Neural progenitor cell (in vitro differentiated cells): ENCODE measurements around the gene PCTP. TPM values are rescaled to one million over a fixed set of nuclear protein-coding genes. Genes with fewer than 3 reads are reported as not detected.

Source experiments
- DNase-seq: peaks from one replicate; pipeline ENCODE4 v3.0.0-alpha.2; 2016; ENCODE audit warnings: low spot score
- H2AFZ ChIP-seq: fragments of 200-600 bp; sonication (generic); replicated peaks from 2 replicates; pipeline ENCODE4 v1.6.1; 2016; ENCODE audit warnings: antibody characterized with exemption
- H3F3A ChIP-seq: fragments of 200-600 bp; sonication (generic); 2 replicates; pipeline ENCODE4 v1.6.1; 2016; ENCODE audit warnings: antibody characterized with exemption, low read depth
- H3K27ac ChIP-seq: fragments of 200-600 bp; sonication (generic); 2 replicates; pipeline ENCODE4 v1.5.1; 2016; ENCODE audit warnings: mild to moderate bottlenecking
- H3K27me3 ChIP-seq: fragments of 200-600 bp; sonication (generic); 2 replicates; pipeline ENCODE4 v1.6.1; 2016; ENCODE audit warnings: mild to moderate bottlenecking, moderate library complexity
- H3K36me3 ChIP-seq: fragments of 200-600 bp; sonication (generic); 2 replicates; pipeline ENCODE4 v1.5.1; 2016
- H3K4me1 ChIP-seq: fragments of 200-600 bp; sonication (generic); 2 replicates; pipeline ENCODE4 v1.6.1; 2016; ENCODE audit warnings: mixed run types
- H3K4me2 ChIP-seq: fragments of 200-600 bp; sonication (generic); 2 replicates; pipeline ENCODE4 v1.6.1; 2016
- H3K4me3 ChIP-seq: fragments of 200-600 bp; sonication (generic); 2 replicates; pipeline ENCODE4 v1.5.1; 2016
- H3K79me2 ChIP-seq: fragments of 200-600 bp; sonication (generic); 2 replicates; pipeline ENCODE4 v1.6.1; 2016; ENCODE audit warnings: low read depth
- H3K9ac ChIP-seq: fragments of 200-600 bp; sonication (generic); 2 replicates; pipeline ENCODE4 v1.6.1; 2016
- H3K9me3 ChIP-seq: fragments of 200-600 bp; sonication (generic); 2 replicates; pipeline ENCODE4 v1.5.1; 2016; ENCODE audit warnings: low read depth
- H4K20me1 ChIP-seq: fragments of 200-600 bp; sonication (generic); 2 replicates; pipeline ENCODE4 v1.6.1; 2016; ENCODE audit warnings: low read depth
- H3K27ac Mint-ChIP-seq: 3 replicates; pipeline ENCODE4 v1.8.0; 2021; ENCODE audit warnings: mixed read lengths
- H3K27me3 Mint-ChIP-seq: 2 replicates; pipeline ENCODE4 v1.8.0; 2022; ENCODE audit warnings: low read depth, mild to moderate bottlenecking, inconsistent platforms, moderate library complexity, mixed read lengths; ENCODE audit not compliant: insufficient read depth
- H3K36me3 Mint-ChIP-seq: 3 replicates; pipeline ENCODE4 v1.8.0; 2021; ENCODE audit warnings: mixed read lengths
- H3K4me1 Mint-ChIP-seq: 3 replicates; pipeline ENCODE4 v1.8.0; 2021; ENCODE audit warnings: mixed read lengths
- H3K4me3 Mint-ChIP-seq: 3 replicates; pipeline ENCODE4 v1.8.0; 2021; ENCODE audit warnings: mild to moderate bottlenecking, moderate library complexity, mixed read lengths
- H3K9me3 Mint-ChIP-seq: 3 replicates; pipeline ENCODE4 v1.8.0; 2020; ENCODE audit warnings: mixed read lengths
- CTCF ChIP-seq: fragments of 200-600 bp; sonication (generic); IDR thresholded peaks from 2 replicates; pipeline ENCODE4 v1.5.1; 2017; ENCODE audit warnings: antibody characterized with exemption, mild to moderate bottlenecking
- EZH2 ChIP-seq: fragments of 200-600 bp; sonication (generic); IDR thresholded peaks from 2 replicates; pipeline ENCODE4 v1.6.1; 2017; ENCODE audit warnings: antibody characterized with exemption, mild to moderate bottlenecking, moderate library complexity
- EZH2phosphoT487 ChIP-seq: fragments of 200-600 bp; sonication (generic); IDR thresholded peaks from 2 replicates; pipeline ENCODE4 v1.6.1; 2017; ENCODE audit warnings: antibody characterized with exemption
- total RNA-seq: library from RNA; depleted of rRNA; stranded (reverse); fragments of >200 nt; gene quantifications from 2 replicates; pipeline ENCODE4 v1.2.3, GENCODE V29; 2015; ENCODE audit warnings: low replicate concordance

PCTP gene
- total RNA-seq, 1 donor from 2014 or later: 26.5 TPM

- no peaks in the 10 kb centered on the region for H3F3A ChIP-seq
- TF ChIP-seq EZH2phosphoT487: no peak
- no peak for TF ChIP-seq CTCF
- TF ChIP-seq EZH2: no peak
- Mint-ChIP-seq H3K36me3 (peaks cover 2% of the 10 kb centered on the region), H3K4me3 (no peak overlapping the region), H3K27me3 (peaks cover 3% of the 10 kb centered on the region), H3K9me3 (peaks cover 11% of the 10 kb centered on the region), H3K4me1 (no peaks in the 10 kb centered on the region), H3K27ac (no peak overlapping the region)
- no peaks in the 10 kb centered on the region for H3K4me1 ChIP-seq
- no peak overlapping the region for H3K4me2 ChIP-seq
- no peaks in the 10 kb centered on the region for H4K20me1 ChIP-seq
- no peak overlapping the region for H3K9ac ChIP-seq
- H3K4me3 ChIP-seq: no peak overlapping the region
- no peaks in the 10 kb centered on the region for H3K36me3 ChIP-seq
- no peak overlapping the region for H2AFZ ChIP-seq
- no peak overlapping the region for H3K27ac ChIP-seq
- no peaks in the 10 kb centered on the region for H3K9me3 ChIP-seq
- no peak for DNase-seq
- no peaks in the 10 kb centered on the region for H3K79me2 ChIP-seq
- H3K27me3 ChIP-seq: no peaks in the 10 kb centered on the region
These were observed 66.5 kb downstream of the PCTP start for GRCh38 chr17:55817397-55817709.

- H3K36me3 ChIP-seq: no peaks in the 10 kb centered on the region
- Mint-ChIP-seq H3K9me3 (peaks cover 11% of the 10 kb centered on the region), H3K4me3 (no peak overlapping the region), H3K27me3 (peaks cover 3% of the 10 kb centered on the region), H3K36me3 (peaks cover 2% of the 10 kb centered on the region), H3K27ac (no peak overlapping the region), H3K4me1 (no peaks in the 10 kb centered on the region)
- no peak for DNase-seq
- H4K20me1 ChIP-seq: no peaks in the 10 kb centered on the region
- no peak overlapping the region for H3K27ac ChIP-seq
- no peak overlapping the region for H2AFZ ChIP-seq
- H3K27me3 ChIP-seq: no peaks in the 10 kb centered on the region
- no peaks in the 10 kb centered on the region for H3K4me1 ChIP-seq
- H3K4me2 ChIP-seq: no peak overlapping the region
- H3K9me3 ChIP-seq: no peaks in the 10 kb centered on the region
- no peak overlapping the region for H3K9ac ChIP-seq
- H3K4me3 ChIP-seq: no peak overlapping the region
- no peaks in the 10 kb centered on the region for H3F3A ChIP-seq
- TF ChIP-seq CTCF (no peak), EZH2phosphoT487 (no peak), EZH2 (no peak)
- no peaks in the 10 kb centered on the region for H3K79me2 ChIP-seq
These were observed 67.2 kb downstream of the PCTP start for GRCh38 chr17:55818026-55818425.

- Histone ChIP-seq H3K4me1 (no peaks in the 10 kb centered on the region), H3F3A (no peaks in the 10 kb centered on the region), H3K4me2 (no peak overlapping the region), H3K27ac (no peak overlapping the region), H3K9ac (no peak overlapping the region), H2AFZ (no peak overlapping the region), H3K9me3 (no peaks in the 10 kb centered on the region), H3K79me2 (no peaks in the 10 kb centered on the region), H4K20me1 (no peaks in the 10 kb centered on the region), H3K4me3 (no peak overlapping the region), H3K27me3 (no peaks in the 10 kb centered on the region), H3K36me3 (no peaks in the 10 kb centered on the region)
- Mint-ChIP-seq H3K27ac (no peak overlapping the region), H3K9me3 (peaks cover 11% of the 10 kb centered on the region), H3K4me3 (no peak overlapping the region), H3K4me1 (no peaks in the 10 kb centered on the region), H3K27me3 (peaks cover 3% of the 10 kb centered on the region), H3K36me3 (peaks cover 2% of the 10 kb centered on the region)
- no peak for DNase-seq
- TF ChIP-seq CTCF (no peak), EZH2 (no peak), EZH2phosphoT487 (no peak)
These were observed 67.9 kb downstream of the PCTP start for GRCh38 chr17:55818451-55819375.
